MV-4-11 (cell line): ENCODE results near the gene OTOG.

Experiments used
- DNase-seq: peaks from one replicate; lab custom pipeline; 2025; lab: John Stamatoyannopoulos, UW

Gene OTOG

DNA sequence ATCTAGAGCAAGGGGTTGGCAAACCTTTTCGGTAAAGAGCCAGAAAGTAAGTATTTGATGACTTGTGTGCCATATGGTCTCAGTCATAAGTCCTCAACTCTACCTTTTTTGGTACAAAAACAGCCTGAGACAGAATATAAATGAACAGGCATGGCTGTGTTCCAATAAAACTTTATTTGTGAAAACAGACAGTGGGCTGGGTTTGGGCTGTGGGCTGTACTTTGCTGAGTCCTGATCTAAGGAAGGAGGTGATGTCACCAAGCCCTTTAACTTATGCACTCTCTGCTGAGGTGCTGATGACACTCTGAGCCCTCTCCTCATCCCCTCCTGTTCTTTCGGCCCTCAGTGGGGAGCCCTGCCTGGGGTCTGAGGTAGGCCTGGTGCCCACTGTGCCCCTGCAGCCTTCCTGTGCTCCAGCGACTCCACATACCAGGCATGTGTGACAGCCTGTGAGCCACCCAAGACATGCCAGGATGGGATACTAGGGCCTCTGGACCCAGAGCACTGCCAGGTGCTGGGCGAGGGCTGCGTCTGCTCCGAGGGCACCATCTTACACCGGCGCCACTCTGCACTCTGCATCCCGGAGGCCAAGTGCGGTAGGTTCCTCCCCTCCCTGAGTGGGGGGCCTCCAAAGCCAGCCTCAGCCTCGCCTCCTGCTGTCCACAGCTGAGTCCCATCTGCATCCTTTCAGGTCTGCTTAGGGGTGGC is 86.4 kb downstream of the OTOG start:
- no peak for DNase-seq

DNA sequence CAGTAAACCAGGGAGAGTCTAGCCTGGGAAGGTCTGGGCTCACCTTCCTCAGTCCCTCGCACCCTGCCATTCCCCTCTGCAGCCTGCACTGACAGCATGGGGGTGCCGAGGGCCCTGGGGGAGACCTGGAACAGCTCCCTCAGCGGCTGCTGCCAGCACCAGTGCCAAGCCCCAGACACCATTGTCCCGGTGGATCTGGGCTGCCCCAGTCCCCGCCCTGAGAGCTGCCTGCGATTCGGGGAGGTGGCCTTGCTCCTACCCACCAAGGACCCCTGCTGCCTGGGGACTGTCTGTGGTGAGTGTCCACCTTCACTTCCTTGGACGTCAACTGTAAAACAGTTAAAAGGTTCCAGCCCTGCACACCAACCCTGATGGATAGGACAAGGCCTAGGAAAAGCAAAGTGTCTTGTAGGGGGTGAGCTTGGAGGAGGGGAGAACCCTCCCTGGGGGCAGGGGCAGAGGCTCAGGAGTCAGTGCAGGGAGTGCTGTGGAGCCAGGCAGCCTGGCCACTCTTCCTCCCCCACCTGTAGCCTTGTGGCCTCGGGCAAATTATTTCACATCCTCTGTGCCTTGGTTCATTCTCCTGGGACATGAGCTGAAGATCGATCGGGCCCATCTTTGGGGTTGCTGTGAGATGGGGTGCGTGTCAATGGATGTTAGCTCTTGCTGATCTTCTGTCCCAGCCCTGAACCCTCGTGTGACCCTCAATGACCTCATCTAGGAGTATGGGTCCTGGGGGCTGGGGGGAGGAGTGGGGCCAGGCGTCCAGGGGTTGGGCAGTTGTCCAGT is 87.1 kb downstream of the OTOG start:
- DNase-seq, result no peak

DNA sequence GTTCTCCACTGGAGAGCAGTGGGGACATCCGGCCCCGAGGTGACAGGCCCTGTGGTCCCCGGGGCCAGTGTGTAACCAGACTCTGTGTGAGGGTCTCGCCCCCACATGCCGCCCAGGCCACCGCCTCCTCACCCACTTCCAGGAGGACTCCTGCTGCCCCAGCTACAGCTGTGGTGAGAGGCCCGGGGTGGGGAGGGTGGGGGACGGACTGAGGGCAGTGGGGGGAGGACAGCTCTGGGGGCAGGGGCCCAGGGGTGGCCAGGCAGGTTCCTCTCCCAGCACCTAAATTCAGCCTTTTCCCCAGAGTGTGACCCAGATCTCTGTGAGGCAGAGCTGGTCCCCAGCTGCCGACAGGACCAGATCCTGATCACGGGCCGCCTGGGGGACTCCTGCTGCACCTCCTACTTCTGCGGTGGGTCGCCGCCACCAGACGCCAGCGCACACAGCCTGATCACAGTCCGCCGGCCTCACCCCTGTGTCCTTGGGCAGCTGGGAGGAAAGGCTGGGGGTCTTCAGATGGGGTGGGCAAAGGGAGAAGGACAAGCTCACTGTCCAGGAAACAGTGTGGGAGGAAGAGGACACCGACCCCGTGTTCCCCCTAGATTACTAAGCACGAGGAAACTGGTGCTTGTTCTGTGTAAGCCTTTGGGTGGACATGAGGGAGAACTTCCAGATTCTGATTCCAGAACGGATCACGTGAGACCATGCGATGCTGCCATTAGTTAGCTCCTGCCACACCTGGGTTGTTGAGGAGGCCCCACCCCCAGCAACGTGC is 87.9 kb downstream of the OTOG start:
- no peak for DNase-seq

DNA sequence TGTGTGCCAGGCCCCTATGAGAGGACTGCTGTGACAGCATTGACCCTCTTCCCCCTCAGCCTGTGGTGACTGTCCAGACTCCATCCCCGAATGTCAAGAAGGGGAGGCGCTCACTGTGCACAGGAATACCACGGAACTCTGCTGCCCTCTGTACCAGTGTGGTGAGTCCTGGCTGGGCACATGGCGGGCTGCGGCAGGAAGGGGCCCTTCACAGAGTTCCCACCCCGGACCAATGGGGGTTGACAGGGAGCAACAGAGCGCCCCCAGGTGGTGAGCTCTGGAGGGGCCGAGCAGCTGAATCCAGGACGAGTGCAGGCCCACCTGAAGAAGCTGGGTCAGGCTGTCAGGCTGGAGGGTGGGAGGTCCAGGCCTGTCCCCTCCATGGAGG is 88.5 kb downstream of the OTOG start:
- no peak for DNase-seq

DNA sequence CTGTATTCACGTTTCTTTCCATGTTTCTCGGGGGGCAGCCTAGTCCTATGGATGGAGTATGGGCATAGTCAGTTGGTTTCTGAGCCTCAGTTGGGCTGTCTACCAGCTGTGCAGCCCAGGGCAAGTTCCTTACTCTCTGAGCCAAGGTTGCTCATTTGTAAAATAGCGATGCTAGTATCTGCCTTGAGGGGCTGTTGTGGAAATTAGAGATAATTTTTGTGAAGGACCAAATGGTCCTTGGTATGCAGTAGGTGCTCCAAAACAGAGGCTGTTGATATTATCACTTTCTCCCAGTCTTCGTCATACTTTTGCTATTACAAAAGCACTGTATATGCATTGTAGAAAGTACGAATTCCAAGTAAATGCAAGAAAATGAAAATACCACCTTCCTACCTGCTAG is 89.7 kb downstream of the OTOG start:
- no peak for DNase-seq

DNA sequence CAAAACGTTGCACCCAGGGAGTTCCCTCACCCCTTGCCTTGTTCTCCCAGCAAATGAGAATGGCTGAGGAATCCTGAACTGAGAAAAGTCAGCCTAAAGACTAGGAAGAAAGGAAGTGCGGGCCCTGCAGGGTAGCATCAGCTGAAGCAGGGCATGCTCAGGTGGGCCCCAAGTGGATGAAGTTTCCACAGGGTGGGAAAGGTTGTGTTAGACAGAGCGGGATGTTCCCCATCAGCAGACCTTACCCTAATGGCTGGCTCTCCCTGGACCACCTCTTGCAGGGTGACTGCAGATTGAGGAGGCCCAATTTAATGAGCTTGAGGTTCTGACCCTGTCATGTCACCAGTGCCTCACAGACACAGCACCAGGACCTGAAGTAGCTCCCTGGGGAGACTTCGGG is 90.8 kb downstream of the OTOG start:
- DNase-seq, result no peak

DNA sequence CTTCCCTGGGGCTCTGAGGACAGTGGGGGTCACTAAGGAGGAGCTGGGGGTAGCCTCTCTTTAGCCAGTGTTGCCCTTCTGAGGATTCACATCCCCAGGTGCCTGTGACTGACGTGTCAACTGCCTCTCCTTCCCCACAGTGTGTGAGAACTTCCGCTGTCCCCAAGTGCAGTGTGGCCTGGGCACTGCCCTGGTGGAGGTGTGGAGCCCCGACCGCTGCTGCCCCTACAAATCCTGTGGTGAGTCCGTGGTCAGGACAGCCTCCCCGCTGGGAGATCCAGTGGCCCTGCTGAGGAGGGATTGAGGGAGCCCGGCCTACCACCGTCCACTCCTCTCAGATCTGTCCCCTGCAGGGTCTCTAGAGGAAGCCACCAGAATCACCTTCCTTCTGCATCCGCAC is 91.3 kb downstream of the OTOG start:
- DNase-seq, result no peak

DNA sequence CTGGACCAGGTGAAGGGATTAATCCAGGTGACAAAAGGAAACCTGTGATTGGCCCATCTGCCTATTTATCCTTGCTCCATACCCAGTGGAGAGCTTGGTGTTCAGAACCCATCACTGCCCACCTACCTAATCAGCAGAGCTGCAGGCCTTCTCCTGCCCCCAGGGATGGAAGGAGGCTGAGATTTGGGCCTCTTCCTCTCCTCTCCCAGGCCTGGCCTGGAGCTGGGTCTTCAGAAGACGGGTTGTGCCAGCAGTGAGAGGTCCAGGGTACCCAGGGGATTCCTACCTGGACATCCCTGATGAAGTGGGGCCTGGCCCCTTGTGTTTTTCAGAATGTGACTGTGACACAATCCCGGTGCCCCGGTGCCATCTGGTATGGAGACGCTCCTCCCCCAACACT is 92.0 kb downstream of the OTOG start:
- DNase-seq, result no peak

DNA sequence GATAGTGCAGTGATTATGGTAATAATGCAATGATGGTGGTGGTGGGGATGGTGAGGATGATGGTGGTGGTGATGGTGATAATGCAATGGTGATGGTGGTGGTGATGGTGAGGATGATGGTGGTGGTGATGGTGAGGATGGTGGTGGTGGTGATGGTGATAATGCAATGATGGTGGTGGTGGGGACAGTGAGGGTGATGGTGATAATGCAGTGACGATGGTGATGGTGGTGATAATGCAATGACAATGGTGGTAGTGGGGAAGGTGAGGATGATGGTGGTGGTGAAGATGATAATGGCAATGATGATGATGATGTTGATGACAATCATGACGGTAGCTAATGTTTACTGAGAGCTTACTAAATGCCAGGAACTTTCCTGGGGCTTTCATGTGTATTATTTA is 92.7 kb downstream of the OTOG start:
- DNase-seq, result no peak

DNA sequence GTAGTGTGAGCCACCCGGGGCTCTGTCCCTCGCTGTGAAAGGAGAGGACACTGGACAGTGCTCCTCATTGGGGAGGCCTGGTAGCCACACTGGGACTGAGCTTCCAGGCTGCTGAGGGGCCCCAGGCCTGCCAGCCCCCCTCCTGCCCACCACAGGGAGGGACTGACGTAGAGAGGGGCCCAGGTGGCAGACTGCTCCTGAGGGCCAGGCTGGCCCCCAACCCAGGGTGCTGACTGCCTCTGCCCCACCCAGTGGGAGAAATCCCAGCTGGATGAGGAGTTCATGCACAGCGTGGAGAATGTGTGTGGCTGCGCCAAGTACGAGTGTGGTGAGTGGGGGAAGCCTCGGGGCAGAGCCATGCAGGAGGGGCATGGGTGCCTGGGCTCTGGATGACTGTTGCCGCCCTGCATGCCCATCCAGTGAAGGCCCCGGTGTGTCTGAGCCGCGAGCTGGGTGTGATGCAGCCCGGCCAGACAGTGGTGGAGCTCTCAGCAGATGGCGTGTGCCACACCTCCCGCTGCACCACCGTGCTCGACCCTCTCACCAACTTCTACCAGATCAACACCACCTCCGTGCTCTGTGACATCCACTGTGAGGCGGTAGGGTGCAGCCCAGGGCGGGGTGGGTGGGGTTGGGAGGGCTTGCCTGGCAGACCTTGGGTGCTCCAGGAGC is 93.6 kb downstream of the OTOG start:
- DNase-seq, result no peak

DNA sequence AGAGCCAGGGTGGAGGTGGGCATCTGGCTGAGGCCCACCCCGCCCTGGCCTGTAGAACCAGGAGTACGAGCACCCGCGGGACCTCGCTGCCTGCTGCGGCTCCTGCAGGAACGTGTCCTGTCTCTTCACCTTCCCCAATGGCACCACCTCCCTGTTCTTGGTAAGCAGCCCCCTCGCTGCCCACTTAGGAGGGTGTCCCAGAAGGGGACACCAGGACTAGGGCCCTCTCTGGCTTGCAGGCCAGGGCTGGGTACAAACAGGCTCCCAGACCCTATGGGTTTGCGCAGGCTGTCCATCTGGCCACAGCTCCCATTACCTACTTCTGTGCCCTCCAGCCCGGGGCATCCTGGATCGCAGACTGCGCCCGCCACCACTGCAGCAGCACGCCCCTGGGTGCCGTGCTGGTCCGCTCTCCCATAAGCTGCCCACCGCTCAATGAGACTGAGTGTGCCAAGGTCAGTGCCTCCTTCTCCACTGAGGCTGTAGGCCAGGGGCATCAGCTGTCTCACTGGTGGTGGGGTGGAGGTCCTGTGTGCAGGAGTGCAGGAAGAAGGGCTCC is 94.8 kb downstream of the OTOG start:
- no peak for DNase-seq

DNA sequence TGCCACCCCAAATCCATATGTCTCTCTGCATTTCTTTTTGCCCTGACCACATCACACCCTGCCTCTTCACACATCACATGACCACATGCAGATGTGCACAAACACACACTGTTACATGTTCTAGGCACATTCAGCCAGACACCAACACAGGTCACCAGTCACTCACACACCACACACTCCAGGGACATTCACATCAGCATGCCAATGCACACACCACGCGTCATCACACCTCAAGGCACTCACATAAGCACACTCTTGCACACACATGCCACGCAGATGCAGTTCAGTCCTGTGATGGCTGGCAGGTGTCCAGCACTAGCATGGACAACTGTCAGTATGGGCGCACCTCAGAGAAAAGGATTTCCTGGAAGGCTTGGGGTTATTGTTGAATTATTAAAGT is 95.3 kb downstream of the OTOG start:
- no peak for DNase-seq

DNA sequence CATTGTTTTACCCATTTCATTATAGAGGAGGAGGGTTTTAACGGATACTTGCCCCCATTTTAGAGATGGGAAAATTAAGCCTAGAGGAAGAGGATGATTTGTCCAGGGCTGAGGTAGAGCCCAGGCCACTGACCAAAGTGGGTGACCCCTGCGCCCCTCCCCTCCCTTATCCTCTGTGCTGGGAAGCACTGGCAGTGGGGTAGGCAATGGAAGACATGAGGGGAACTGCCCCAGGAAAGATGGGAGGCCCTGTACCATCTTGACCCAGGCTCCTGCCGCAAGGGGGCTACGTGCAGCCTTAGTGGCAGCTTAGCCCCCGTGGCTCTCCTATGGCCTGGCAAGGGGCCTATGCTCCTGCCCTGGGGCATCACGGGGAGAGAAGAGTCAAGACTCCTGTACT is 95.9 kb downstream of the OTOG start:
- DNase-seq, result no peak

DNA sequence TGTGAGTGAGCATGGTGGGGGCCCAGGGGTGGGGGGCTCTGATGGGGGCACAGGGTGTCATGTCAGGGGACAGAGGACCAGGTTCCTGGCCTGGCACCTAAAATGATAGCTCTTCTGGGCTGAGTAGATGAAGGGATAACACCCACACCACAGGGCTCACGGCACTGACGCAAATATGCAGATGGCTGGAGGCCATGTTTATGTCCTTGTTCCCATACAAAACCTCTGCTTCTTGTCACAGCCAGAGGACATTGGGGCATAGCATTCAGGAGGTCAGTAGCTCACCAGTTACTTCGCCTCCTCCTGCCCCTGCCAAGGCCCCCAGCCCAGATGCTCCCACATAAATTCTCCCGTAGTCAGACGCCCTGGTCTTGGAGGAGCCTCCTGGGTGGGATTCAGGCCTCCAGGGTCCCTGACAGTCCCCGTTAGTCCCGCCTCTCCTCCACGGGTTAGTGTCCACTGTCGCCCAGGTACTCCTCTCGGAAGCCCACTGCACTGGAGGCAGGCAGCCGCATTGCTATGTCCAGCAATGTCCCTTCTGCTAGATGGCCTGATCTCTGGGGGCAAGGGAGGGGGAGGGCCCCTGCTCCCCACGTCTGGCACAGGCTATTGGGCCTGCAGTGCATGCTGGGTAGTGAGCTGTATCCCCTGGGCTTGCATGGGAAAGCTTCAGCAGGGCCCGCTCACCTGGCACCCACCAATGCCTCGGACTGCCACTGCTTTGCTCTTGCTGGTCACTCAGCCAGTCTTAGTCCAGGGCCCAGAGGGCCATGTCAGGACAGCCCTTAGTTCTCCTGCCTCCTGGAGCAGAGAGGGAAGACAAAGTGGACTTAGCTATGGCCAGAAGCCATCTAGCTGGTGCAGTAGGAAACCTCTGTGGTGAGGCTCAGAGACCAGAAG is 96.7 kb downstream of the OTOG start:
- no peak for DNase-seq

DNA sequence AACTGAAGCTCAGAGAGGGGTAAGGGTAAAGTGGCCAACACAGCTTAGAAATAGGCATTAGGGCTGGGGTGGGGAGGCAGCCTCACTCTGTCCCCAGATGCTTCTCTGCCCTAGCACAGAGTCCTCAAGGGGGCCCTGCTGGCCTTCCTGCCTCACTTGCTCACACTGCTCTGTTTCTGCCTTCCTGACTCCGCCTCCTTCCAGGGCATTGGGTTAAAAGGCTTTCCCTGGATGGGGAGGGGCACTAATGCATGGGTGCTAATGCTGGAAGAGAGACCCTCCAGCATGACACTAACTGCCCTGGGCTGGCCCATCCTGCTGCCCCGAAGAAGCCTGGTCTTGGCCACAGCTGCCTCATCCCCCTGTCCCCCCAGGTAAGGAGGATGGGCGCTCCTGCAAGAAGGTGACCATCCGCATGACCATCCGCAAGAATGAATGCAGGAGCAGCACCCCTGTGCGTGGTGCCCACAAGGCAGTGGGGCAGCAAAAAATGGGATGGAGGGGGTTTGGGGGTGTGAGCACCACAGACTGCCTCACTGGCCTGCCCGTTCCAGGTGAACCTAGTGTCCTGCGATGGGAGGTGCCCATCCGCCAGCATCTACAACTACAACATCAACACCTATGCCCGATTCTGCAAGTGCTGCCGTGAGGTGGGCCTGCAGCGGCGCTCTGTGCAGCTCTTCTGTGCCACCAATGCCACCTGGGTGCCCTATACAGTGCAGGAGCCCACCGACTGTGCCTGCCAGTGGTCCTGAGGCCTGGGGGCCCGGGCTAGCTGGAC is 98.3 kb downstream of the OTOG start:
- no peak for DNase-seq

DNA sequence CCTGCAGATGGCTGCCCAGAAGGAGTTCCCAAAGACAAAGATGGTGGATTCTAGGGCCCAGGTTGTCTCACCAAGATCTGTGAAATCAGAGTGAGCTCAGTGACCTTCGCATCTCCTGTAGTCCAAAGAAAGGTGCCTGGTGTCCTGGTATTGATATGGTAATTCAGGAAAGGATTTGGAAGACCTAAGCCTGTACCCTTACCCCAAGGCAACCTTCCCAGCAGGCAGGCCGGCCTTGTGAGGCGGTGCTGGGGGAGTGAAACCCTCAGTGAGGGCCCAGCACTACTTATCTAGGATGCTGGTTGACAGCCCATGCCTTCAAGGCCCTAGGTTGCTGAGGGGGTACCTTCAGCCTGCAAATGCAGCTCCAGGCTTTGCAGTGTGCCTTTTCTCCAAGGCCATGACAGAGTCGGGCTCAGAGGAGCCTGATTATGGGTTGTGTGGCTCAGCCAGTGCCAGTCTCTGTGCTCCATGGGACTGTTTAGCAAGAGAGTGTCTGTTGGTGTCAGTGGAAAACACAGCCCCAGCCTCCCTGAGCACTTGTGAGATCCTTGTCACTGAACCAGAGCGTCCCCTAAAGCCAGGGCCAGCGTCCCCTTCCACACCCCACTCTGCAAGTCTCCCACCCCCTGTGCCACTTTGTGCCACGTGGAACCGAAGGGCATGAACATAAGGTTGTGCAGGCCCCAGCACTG is 99.5 kb downstream of the OTOG start:
- DNase-seq, result no peak

DNA sequence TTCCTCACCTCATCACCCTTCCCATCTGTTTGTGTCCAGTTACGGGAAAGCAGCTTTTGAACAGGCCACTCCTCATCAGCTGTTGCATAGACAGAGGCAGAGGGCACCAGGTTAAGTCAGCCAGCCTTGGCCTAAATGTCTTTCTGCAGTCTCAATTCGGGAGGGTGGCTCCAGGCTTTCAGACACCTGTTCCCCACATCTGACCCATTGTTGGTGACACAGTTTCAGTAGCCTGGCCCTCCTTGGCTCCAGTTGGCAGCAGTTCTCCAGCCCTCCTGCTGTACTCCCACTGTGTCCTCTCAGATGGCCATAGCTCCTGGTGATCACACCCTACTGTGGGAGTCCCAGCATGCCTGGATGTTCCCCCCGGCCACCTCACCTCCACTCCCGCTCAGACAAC is 101.5 kb downstream of the OTOG start:
- DNase-seq, result no peak

DNA sequence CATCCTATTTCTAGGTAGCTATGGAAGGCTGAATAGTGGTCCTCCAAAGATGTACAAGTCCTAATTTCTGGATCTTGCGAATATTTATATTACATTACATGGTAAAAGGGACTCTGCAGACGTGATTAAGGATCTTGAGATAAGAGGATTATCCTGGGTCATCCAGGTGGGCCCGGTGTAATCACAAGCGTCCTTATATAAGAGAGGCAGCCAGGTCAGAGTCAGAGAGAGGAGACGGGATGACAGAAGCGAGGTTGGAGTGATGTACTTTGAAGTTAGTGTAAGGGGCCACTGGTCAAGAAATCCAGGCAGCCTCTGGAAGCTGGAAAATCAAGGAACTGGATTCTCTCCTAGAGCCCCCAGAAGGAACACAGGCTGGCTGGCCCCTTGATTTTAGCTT is 102.2 kb downstream of the OTOG start:
- DNase-seq, result no peak

DNA sequence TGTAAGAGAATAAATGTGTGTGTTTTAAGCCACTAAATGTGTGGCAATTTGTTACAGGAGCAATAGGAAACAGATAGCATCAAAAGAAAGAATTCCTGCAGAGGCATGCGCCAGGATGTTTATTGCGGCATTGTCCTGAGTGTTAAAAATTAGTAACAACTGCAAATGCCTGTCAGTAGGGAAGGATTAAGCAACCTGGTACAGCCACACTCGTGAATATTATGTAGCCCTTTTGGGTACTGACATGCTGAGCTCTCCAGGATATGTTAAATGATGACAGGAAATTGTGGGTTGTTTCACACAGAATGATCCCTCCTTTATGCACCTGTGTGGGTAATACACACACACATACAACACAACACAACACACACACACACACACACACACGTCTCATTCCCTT is 102.6 kb downstream of the OTOG start:
- DNase-seq, result no peak
